OCI-LY7 (cell line): ENCODE data around the gene HTT.

Experiments
- EZH2phosphoT487 ChIP-seq: fragments of 200-600 bp; sonication (generic); IDR thresholded peaks from 2 replicates; pipeline ENCODE4 v1.6.1; 2018; ENCODE audit warnings: low read depth, borderline replicate concordance, mild to moderate bottlenecking, mixed run types, antibody characterized with exemption, low read length, moderate library complexity, mixed read lengths
- TF ChIP-seq, protein P1 (sequence below): fragments of 200-600 bp; sonication (generic); conservative IDR thresholded peaks from 2 replicates; pipeline ENCODE4 v1.5.1; 2014; ENCODE audit warnings: mild to moderate bottlenecking, antibody characterized with exemption, low read length, moderate library complexity, mixed read lengths

DNA sequence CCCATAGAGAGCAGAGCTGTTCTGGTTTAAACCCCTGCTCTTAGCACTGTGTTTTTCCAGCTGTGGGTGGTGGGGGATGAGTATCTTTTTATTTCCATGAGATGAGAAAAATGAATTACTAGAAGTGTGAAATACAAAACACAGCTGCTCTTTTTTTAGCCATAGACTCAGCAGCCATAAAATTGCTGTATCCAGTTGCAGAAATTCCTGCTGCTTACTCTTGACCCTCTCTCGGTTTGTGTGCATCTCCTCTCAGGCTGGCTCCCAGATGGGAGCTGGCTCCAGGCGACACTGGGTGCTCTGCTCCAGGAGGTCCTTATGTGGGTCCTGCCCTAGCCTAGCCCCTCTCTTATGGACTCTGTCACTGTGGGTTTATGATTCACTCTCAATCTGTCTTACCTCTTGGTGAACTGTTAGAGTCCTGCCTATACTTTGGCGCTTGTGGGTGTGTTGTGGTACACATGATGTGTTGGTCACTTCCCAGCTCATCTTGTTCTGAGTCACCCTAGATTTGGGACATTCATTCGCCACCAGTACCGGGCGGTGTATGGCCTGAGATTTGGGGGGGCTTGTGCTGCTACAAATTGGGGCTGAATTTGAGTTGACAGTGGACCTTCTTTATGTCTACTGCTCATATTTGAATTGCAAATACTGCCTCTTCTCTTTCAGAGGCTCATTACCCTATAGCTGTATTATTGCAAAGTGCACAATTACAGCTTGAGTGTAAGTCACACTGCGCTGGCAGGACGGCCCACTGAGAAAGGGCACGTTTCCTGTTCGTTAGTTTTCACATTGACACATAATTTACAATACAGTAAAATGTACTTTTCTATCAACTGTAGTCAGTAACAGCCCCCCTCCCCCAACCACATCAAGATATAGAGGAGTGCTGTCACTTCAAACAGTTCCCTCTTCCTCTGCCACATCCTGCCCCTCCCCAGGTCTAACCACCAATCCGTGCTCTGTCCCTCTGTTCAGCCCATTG lies 127.5 kb downstream of the HTT start:
- no peak for TF ChIP-seq EZH2phosphoT487
- TF ChIP-seq, protein P1, sequence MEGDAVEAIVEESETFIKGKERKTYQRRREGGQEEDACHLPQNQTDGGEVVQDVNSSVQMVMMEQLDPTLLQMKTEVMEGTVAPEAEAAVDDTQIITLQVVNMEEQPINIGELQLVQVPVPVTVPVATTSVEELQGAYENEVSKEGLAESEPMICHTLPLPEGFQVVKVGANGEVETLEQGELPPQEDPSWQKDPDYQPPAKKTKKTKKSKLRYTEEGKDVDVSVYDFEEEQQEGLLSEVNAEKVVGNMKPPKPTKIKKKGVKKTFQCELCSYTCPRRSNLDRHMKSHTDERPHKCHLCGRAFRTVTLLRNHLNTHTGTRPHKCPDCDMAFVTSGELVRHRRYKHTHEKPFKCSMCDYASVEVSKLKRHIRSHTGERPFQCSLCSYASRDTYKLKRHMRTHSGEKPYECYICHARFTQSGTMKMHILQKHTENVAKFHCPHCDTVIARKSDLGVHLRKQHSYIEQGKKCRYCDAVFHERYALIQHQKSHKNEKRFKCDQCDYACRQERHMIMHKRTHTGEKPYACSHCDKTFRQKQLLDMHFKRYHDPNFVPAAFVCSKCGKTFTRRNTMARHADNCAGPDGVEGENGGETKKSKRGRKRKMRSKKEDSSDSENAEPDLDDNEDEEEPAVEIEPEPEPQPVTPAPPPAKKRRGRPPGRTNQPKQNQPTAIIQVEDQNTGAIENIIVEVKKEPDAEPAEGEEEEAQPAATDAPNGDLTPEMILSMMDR = no peak
